H9 (cell line): ENCODE data around the gene EIF3A. TPM values are rescaled to one million over a fixed set of nuclear protein-coding genes. Genes with fewer than 3 reads are reported as not detected.

Experiments used
- DNase-seq: peaks from one replicate; pipeline ENCODE4 v3.0.0-alpha.2; 2017
- H2AFZ ChIP-seq: one replicate; pipeline ENCODE4 v1.6.1; 2013; ENCODE audit warnings: mild to moderate bottlenecking, low read length, control low read depth, moderate library complexity
- H2AK5ac ChIP-seq: 2 replicates; pipeline ENCODE4 v1.6.1; 2013; ENCODE audit warnings: low read length, control low read depth, mixed read lengths; ENCODE audit not compliant: insufficient read length
- H2BK120ac ChIP-seq: one replicate; pipeline ENCODE4 v1.6.1; 2013; ENCODE audit warnings: low read depth, mild to moderate bottlenecking, low read length, control low read depth, inconsistent platforms; ENCODE audit not compliant: poor library complexity, severe bottlenecking
- H2BK12ac ChIP-seq: 2 replicates; pipeline ENCODE4 v1.6.1; 2013; ENCODE audit warnings: low read length, control low read depth, mixed read lengths, low read depth; ENCODE audit not compliant: insufficient read length
- H2BK15ac ChIP-seq: 2 replicates; pipeline ENCODE4 v1.6.1; 2013; ENCODE audit warnings: low read depth, low read length, control low read depth
- H2BK20ac ChIP-seq: one replicate; pipeline ENCODE4 v1.6.1; 2013; ENCODE audit warnings: low read depth, mild to moderate bottlenecking, low read length, control low read depth, inconsistent platforms; ENCODE audit not compliant: poor library complexity, severe bottlenecking
- H2BK5ac ChIP-seq: 2 replicates; pipeline ENCODE4 v1.6.1; 2013; ENCODE audit warnings: low read length, control low read depth, mixed read lengths; ENCODE audit not compliant: insufficient read length
- H3K14ac ChIP-seq: 2 replicates; pipeline ENCODE4 v1.6.1; 2013; ENCODE audit warnings: low read length, control low read depth; ENCODE audit not compliant: insufficient read depth
- H3K18ac ChIP-seq: 2 replicates; pipeline ENCODE4 v1.6.1; 2013; ENCODE audit warnings: low read depth, mild to moderate bottlenecking, mixed read lengths, low read length, control low read depth; ENCODE audit not compliant: insufficient read length
- H3K23ac ChIP-seq: 2 replicates; pipeline ENCODE4 v1.6.1; 2013; ENCODE audit warnings: low read length, control low read depth, mixed read lengths, low read depth; ENCODE audit not compliant: insufficient read length
- H3K23me2 ChIP-seq: 2 replicates; pipeline ENCODE4 v1.6.1; 2013; ENCODE audit warnings: low read depth, mild to moderate bottlenecking, mixed read lengths, low read length, control low read depth; ENCODE audit not compliant: insufficient read length, poor library complexity, severe bottlenecking
- H3K27ac ChIP-seq: 2 replicates; pipeline ENCODE4 v1.5.1; 2013; ENCODE audit warnings: low read length, control low read depth, mixed read lengths, low read depth; ENCODE audit not compliant: insufficient read length
- H3K27me3 ChIP-seq: 2 replicates; pipeline ENCODE4 v1.6.1; 2013; ENCODE audit warnings: low read length, control low read depth, inconsistent platforms; ENCODE audit not compliant: insufficient read depth
- H3K4ac ChIP-seq: 2 replicates; pipeline ENCODE4 v1.6.1; 2013; ENCODE audit warnings: low read depth, mild to moderate bottlenecking, control low read depth, inconsistent platforms, low read length, moderate library complexity
- H3K4me1 ChIP-seq: 2 replicates; pipeline ENCODE4 v1.6.1; 2013; ENCODE audit warnings: low read length, control low read depth, inconsistent platforms; ENCODE audit not compliant: insufficient read depth
- H3K4me2 ChIP-seq: 2 replicates; pipeline ENCODE4 v1.6.1; 2013; ENCODE audit warnings: low read length, control low read depth, mixed read lengths; ENCODE audit not compliant: insufficient read length, insufficient read depth
- H3K56ac ChIP-seq: 2 replicates; pipeline ENCODE4 v1.6.1; 2013; ENCODE audit warnings: low read depth, mild to moderate bottlenecking, mixed read lengths, low read length, control low read depth; ENCODE audit not compliant: insufficient read length
- H3K79me1 ChIP-seq: 2 replicates; pipeline ENCODE4 v1.6.1; 2013; ENCODE audit warnings: low read depth, mild to moderate bottlenecking, moderate library complexity, low read length, control low read depth, inconsistent platforms; ENCODE audit not compliant: insufficient read depth, poor library complexity, severe bottlenecking
- H3K79me2 ChIP-seq: 2 replicates; pipeline ENCODE4 v1.6.1; 2013; ENCODE audit warnings: low read length, control low read depth, inconsistent platforms; ENCODE audit not compliant: insufficient read depth
- H3K9ac ChIP-seq: 2 replicates; pipeline ENCODE4 v1.6.1; 2013; ENCODE audit warnings: low read length, control low read depth, mixed read lengths; ENCODE audit not compliant: insufficient read length; ENCODE audit errors: extremely low read depth
- H3K9me3 ChIP-seq: one replicate; pipeline ENCODE4 v1.6.1; 2013; ENCODE audit warnings: low read depth, low read length, inconsistent platforms; ENCODE audit not compliant: control insufficient read depth
- H3T11ph ChIP-seq: one replicate; pipeline ENCODE4 v1.6.1; 2013; ENCODE audit warnings: mild to moderate bottlenecking, low read length, control low read depth, inconsistent platforms
- H4K20me1 ChIP-seq: one replicate; pipeline ENCODE4 v1.6.1; 2013; ENCODE audit not compliant: control insufficient read depth, insufficient read length, insufficient read depth
- H4K5ac ChIP-seq: 2 replicates; pipeline ENCODE4 v1.6.1; 2013; ENCODE audit warnings: low read depth, mild to moderate bottlenecking, mixed read lengths, low read length, control low read depth; ENCODE audit not compliant: insufficient read length
- H4K8ac ChIP-seq: replicated peaks from 2 replicates; pipeline ENCODE4 v1.6.1; 2013; ENCODE audit warnings: low read length, control low read depth, mixed read lengths, low read depth; ENCODE audit not compliant: insufficient read length
- H4K91ac ChIP-seq: 2 replicates; pipeline ENCODE4 v1.6.1; 2013; ENCODE audit warnings: low read depth, mild to moderate bottlenecking, moderate library complexity, mixed read lengths, low read length, control low read depth; ENCODE audit not compliant: insufficient read length
- H3K27ac Mint-ChIP-seq, 3 experiments: 2 replicates in 2 of 3; 3 replicates in 1 of 3; pipeline ENCODE4 v1.8.0; 2020 to 2021; ENCODE audit warnings: mixed read lengths in 3 of 3, mild to moderate bottlenecking in 1 of 3, moderate library complexity in 1 of 3
- H3K27me3 Mint-ChIP-seq: 2 replicates; pipeline ENCODE4 v1.8.0; 2021; ENCODE audit warnings: low read depth, mild to moderate bottlenecking, moderate library complexity, mixed read lengths
- H3K36me3 Mint-ChIP-seq, 3 experiments: 2 replicates in 2 of 3; 3 replicates in 1 of 3; pipeline ENCODE4 v1.8.0; 2020 to 2021; ENCODE audit warnings: low read depth in 3 of 3, mixed read lengths in 3 of 3; ENCODE audit not compliant: insufficient read depth in 1 of 3
- H3K4me1 Mint-ChIP-seq, 2 experiments: 2 replicates each; pipeline ENCODE4 v1.8.0; 2020; ENCODE audit warnings: mixed read lengths in 2 of 2
- H3K4me3 Mint-ChIP-seq, 2 experiments: 2 replicates in 1 of 2; 3 replicates in 1 of 2; pipeline ENCODE4 v1.8.0; 2020 to 2021; ENCODE audit warnings: mild to moderate bottlenecking in 2 of 2, mixed read lengths in 2 of 2, moderate library complexity in 1 of 2
- H3K9me3 Mint-ChIP-seq, 2 experiments: 2 replicates in 1 of 2; 3 replicates in 1 of 2; pipeline ENCODE4 v1.8.0; 2020; ENCODE audit warnings: mild to moderate bottlenecking in 2 of 2, mixed read lengths in 2 of 2, moderate library complexity in 1 of 2
- WGBS: extraction: QIAGEN DNeasy Blood & Tissue Kit; methylation state at CpG from one replicate; pipeline ENCODE4 v1.1.7; 2013; ENCODE audit warnings: missing lambda C conversion rate, low lambda C conversion rate, mixed read lengths; ENCODE audit not compliant: insufficient read length; ENCODE audit errors: extremely low coverage; 5-methylcytosine and 5-hydroxymethylcytosine counted together
- total RNA-seq: library from RNA; stranded (reverse); gene quantifications from 2 replicates; pipeline ENCODE4 v1.2.1, GENCODE V29; 2021
- TF ChIP-seq, protein P1 (sequence below): fragments of 200-600 bp; sonication (generic); conservative IDR thresholded peaks from 3 replicates; pipeline ENCODE4 v1.8.0; 2021; ENCODE audit warnings: antibody characterized with exemption, mild to moderate bottlenecking

Gene EIF3A
- total RNA-seq, 1 experiment from 2014 or later = 206 TPM

DNA sequence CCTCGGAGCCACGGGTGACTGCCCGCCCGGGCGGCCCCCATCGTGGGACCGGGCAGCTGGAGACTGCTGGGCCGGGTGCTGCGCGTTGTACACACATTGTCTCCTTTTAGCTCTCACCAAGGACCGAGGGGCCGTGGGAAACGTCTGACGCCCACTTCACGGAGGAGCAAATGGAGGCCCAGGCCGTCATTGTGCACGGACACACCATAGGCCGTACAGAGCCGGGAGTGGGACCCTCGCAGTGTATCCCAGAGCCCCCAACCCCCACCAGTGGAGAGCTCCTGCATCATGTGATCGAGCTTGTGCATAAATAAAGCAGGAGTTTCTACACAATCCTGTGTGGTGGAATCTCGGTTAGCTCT is 24.0 kb upstream of the EIF3A start:
- no peak overlapping the region for H3K23ac ChIP-seq
- TF ChIP-seq, protein P1, sequence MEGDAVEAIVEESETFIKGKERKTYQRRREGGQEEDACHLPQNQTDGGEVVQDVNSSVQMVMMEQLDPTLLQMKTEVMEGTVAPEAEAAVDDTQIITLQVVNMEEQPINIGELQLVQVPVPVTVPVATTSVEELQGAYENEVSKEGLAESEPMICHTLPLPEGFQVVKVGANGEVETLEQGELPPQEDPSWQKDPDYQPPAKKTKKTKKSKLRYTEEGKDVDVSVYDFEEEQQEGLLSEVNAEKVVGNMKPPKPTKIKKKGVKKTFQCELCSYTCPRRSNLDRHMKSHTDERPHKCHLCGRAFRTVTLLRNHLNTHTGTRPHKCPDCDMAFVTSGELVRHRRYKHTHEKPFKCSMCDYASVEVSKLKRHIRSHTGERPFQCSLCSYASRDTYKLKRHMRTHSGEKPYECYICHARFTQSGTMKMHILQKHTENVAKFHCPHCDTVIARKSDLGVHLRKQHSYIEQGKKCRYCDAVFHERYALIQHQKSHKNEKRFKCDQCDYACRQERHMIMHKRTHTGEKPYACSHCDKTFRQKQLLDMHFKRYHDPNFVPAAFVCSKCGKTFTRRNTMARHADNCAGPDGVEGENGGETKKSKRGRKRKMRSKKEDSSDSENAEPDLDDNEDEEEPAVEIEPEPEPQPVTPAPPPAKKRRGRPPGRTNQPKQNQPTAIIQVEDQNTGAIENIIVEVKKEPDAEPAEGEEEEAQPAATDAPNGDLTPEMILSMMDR = no peak
- no peak overlapping the region for H3K56ac ChIP-seq
- no peak overlapping the region for H3K14ac ChIP-seq
- no peaks in the 10 kb centered on the region for H3K4me1 ChIP-seq
- Mint-ChIP-seq H3K9me3 (no peaks in the 10 kb centered on the region), H3K27me3 (no peaks in the 10 kb centered on the region; the same call in 1 of the 2 replicates), H3K4me3 (peak overlapping the region; percentile 76 to 86), H3K36me3 (peaks cover 9 to 31% (median 16%) of the 10 kb centered on the region in 3 experiments; a peak in 6 of 7 replicates), H3K4me1 (peaks cover 4 to 8% of the 10 kb centered on the region in 2 experiments), H3K27ac (no peak overlapping the region)
- H3T11ph ChIP-seq = no peak overlapping the region
- peak overlapping the region; percentile 50 for H3K4me2 ChIP-seq
- H3K18ac ChIP-seq = no peak overlapping the region
- H3K27me3 ChIP-seq = no peaks in the 10 kb centered on the region
- no peak overlapping the region for H4K5ac ChIP-seq
- H2BK12ac ChIP-seq = no peak overlapping the region
- H2BK15ac ChIP-seq = no peak overlapping the region
- no peak overlapping the region for H2BK20ac ChIP-seq
- H4K91ac ChIP-seq = no peak overlapping the region
- H3K27ac ChIP-seq = no peak overlapping the region
- no peak overlapping the region for H2BK5ac ChIP-seq
- no peak overlapping the region for H2AK5ac ChIP-seq
- peak overlapping the region; percentile 3 for H3K9ac ChIP-seq
- H3K4ac ChIP-seq = no peak overlapping the region
- no peaks in the 10 kb centered on the region for H4K20me1 ChIP-seq
- H4K8ac ChIP-seq = no peak overlapping the region
- no peaks in the 10 kb centered on the region for H3K23me2 ChIP-seq
- peaks cover 6% of the 10 kb centered on the region for H3K79me1 ChIP-seq
- no peak overlapping the region for H2BK120ac ChIP-seq
- peak; percentile 34 for DNase-seq
- no peaks in the 10 kb centered on the region for H3K9me3 ChIP-seq
- H3K79me2 ChIP-seq = peaks cover 1% of the 10 kb centered on the region; the same call in 1 of the 2 replicates
- H2AFZ ChIP-seq = no peak overlapping the region
- WGBS = no CpG with 5 or more reads among the region's 22 CpGs
